ENCODE data around the gene DTNA.

DTNA gene

DNA sequence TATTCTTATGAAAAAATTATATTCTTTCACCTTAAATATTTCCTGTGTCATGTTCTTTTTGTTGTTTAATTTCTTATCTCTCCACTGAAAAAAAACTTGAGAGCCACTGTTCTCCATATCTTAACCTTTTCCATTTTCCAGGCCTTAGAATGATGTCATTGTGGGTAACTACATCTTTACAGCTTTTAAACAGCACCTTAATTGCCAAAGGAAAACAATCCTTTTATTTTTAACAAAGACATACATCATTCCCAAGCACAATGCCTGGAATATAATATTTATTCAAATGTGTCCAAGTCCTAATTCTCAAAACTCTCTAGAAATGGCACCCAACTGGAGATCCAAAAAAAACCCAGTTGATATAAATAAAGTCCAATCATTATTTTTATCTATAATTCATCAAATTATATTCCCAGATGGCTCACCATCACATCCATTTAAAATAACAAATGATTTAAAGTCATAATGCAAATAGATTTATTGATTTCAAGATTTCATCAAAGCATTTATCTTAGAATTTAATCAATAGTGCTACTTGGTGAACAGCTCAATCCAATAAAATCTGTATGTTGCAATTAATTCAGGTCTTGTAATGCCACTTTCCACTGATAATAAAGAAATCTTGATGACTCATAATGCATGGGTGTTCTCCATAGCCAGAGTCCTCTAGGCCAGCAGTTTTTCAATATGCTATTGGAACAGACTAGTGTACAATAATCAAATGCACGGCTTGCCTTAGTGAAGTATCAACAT is 224.0 kb downstream of the DTNA start:
- H3K4me1 ChIP-seq (ENCODE audit: control insufficient read depth, insufficient read depth, low read length, poor library complexity, severe bottlenecking), result no peaks in the 10 kb centered on the region
- no peak for DNase-seq
- no peak overlapping the region for H3K4me3 ChIP-seq (ENCODE audit: insufficient read depth, low read depth, low read length, poor library complexity, severe bottlenecking)
- no peaks in the 10 kb centered on the region for H3K9me3 ChIP-seq (ENCODE audit: control insufficient read depth, low read length)
- H3K27ac ChIP-seq (ENCODE audit: insufficient read depth, low read length, poor library complexity, severe bottlenecking), result no peak overlapping the region
- no peaks in the 10 kb centered on the region for H3K27me3 ChIP-seq (replicated peaks; ENCODE audit: control insufficient read depth, insufficient read depth, low read length, poor library complexity, severe bottlenecking)
- H3K36me3 ChIP-seq (ENCODE audit: control insufficient read depth, insufficient read depth, low read length), result no peaks in the 10 kb centered on the region

DNA sequence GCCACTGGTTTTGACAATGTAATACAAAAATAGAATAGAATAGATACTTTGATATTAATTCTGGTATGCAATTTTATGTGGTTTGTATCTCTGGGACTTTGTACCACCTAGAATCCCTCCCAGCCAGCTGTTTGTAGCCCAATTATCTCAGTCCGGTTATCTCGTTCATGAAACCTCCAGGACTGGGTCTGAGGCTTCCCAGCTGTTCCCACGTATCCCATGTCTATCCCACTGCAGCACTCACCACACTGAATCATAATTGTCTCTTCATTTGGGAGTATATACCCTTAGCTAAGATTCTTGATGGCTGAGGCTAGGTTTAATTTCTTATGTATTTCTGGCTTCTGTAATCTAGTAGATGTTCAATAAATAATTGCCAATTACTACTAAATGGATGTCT is 226.7 kb downstream of the DTNA start:
- Histone ChIP-seq H3K27ac (ENCODE audit: insufficient read depth, low read length, poor library complexity, severe bottlenecking) (no peak overlapping the region), H3K4me3 (ENCODE audit: insufficient read depth, low read depth, low read length, poor library complexity, severe bottlenecking) (no peak overlapping the region), H3K9me3 (ENCODE audit: control insufficient read depth, low read length) (no peaks in the 10 kb centered on the region), H3K4me1 (ENCODE audit: control insufficient read depth, insufficient read depth, low read length, poor library complexity, severe bottlenecking) (no peaks in the 10 kb centered on the region), H3K27me3 (replicated peaks; ENCODE audit: control insufficient read depth, insufficient read depth, low read length, poor library complexity, severe bottlenecking) (no peaks in the 10 kb centered on the region), H3K36me3 (ENCODE audit: control insufficient read depth, insufficient read depth, low read length) (no peaks in the 10 kb centered on the region)
- no peak for DNase-seq

GRCh38 chr18:34938090-34938489 is 228.0 kb downstream of the DTNA start:
- H3K9me3 ChIP-seq (ENCODE audit: control insufficient read depth, low read length), result no peaks in the 10 kb centered on the region
- no peaks in the 10 kb centered on the region for H3K27me3 ChIP-seq (replicated peaks; ENCODE audit: control insufficient read depth, insufficient read depth, low read length, poor library complexity, severe bottlenecking)
- H3K4me1 ChIP-seq (ENCODE audit: control insufficient read depth, insufficient read depth, low read length, poor library complexity, severe bottlenecking), result no peaks in the 10 kb centered on the region
- H3K27ac ChIP-seq (ENCODE audit: insufficient read depth, low read length, poor library complexity, severe bottlenecking), result no peak overlapping the region
- DNase-seq, result no peak
- no peak overlapping the region for H3K4me3 ChIP-seq (ENCODE audit: insufficient read depth, low read depth, low read length, poor library complexity, severe bottlenecking)
- no peaks in the 10 kb centered on the region for H3K36me3 ChIP-seq (ENCODE audit: control insufficient read depth, insufficient read depth, low read length)
